ENCODE data around the gene MTCP1. TPM values are rescaled to one million over a fixed set of nuclear protein-coding genes. Genes with fewer than 3 reads are reported as not detected.

MTCP1 gene
- total RNA-seq, 2 donors from 2014 or later: 18.5 to 33.1 TPM

Other genes with a start within 250 kb of the MTCP1 start
- gene SMIM9, start 236.5 kb downstream of the MTCP1 start, total RNA-seq: not detected
- 10 to 100 TPM; 50.6 to 63.7 TPM for gene F8A1, start 184.8 kb downstream of the MTCP1 start, total RNA-seq
- 10 to 100 TPM; 15.0 to 19.5 TPM for gene F8, start 48.4 kb downstream of the MTCP1 start, total RNA-seq
- 10 to 100 TPM; 34.6 to 42.8 TPM for gene FUNDC2, start 44.3 kb downstream of the MTCP1 start, total RNA-seq
- 10 to 100 TPM in 1 of 2 donors, 1 to 10 TPM in 1; 9.4 to 15.0 TPM for gene CMC4, start within 50 bp of the MTCP1 start, total RNA-seq
- gene BRCC3, start 372 bp upstream of the MTCP1 start, total RNA-seq: 10 to 100 TPM; 25.9 to 33.3 TPM
- gene VBP1, start 145.3 kb upstream of the MTCP1 start, total RNA-seq: 10 to 100 TPM; 61.6 to 66.3 TPM
- gene RAB39B, start 193.4 kb upstream of the MTCP1 start, total RNA-seq: 10 to 100 TPM; 36.4 to 39.2 TPM

Measured in activated T-cell treated with anti-CD3 and anti-CD28 coated beads, Interleukin-2, amount 50 U/mL, for 72 hours (primary cell).